HepG2 (cell line): ENCODE measurements around the gene FGF21. TPM values are rescaled to one million over a fixed set of nuclear protein-coding genes. Genes with fewer than 3 reads are reported as not detected.

ENCODE experiments used
- ATAC-seq: fragments of 200-7000 bp; cut with Tn5 transposase; 3 replicates; pipeline ENCODE4 v1.9.1; 2020; ENCODE audit warnings: mild to moderate bottlenecking, moderate library complexity
- BruUV-seq: library from RNA; stranded (reverse); fragments of 400-500 nt; replicated peaks from 2 replicates; lab custom pipeline; 2021; lab: Mats Ljungman, UMichigan
- CTCF ChIA-PET: fragments of 300-600 bp; formaldehyde crosslinking; extraction: SDS; loops from one replicate; lab custom pipeline; 2021; ENCODE audit warnings: low total read pairs, inconsistent platforms, low intra/inter-chr PET ratio; lab: Yijun Ruan, JAX
- POLR2A ChIA-PET: fragments of 350-600 bp; sonication (Branson Sonifier 250); formaldehyde crosslinking; loops from one replicate; lab custom pipeline; 2020; ENCODE audit warnings: antibody characterized with exemption, inconsistent platforms; lab: Yijun Ruan, JAX
- DNase-seq: peaks from one replicate; pipeline ENCODE4 v3.0.0-alpha.2; 2015; ENCODE audit warnings: low spot score
- FAIRE-seq: peaks from 3 replicates; lab custom pipeline; 2011; peaks lifted over from hg19 to GRCh38; lab: Jason Lieb, UNC
- H2AFZ ChIP-seq: one replicate; pipeline ENCODE4 v1.6.1; 2011; ENCODE audit warnings: low read length, inconsistent platforms
- H3K27ac ChIP-seq: fragments of 300-600 bp; 3 replicates; pipeline ENCODE4 v1.8.0; 2011; ENCODE audit warnings: mixed run types, mild to moderate bottlenecking, mixed read lengths, low read length, inconsistent platforms; ENCODE audit not compliant: insufficient read depth; ENCODE audit errors: extremely low read length
- H3K27me3 ChIP-seq, 2 experiments: fragments of 200-600 bp in 1 of 2; 2 replicates in 1 of 2; 3 replicates in 1 of 2; pipeline versions ENCODE4 v1.6.0 to v1.8.0; 2011; ENCODE audit warnings: low read length in 2 of 2, mild to moderate bottlenecking in 2 of 2, moderate library complexity in 2 of 2, inconsistent platforms in 1 of 2; ENCODE audit not compliant: insufficient read depth in 2 of 2, control insufficient read depth in 1 of 2
- H3K36me3 ChIP-seq, 2 experiments: fragments of 200-600 bp in 1 of 2; replicated peaks in 1 of 2; 2 replicates in 1 of 2; 3 replicates in 1 of 2; pipeline versions ENCODE4 v1.5.1 to v1.8.0; 2011; ENCODE audit warnings: low read length in 2 of 2, inconsistent platforms in 1 of 2; ENCODE audit not compliant: insufficient read depth in 2 of 2, control insufficient read depth in 1 of 2
- H3K4me1 ChIP-seq: 2 replicates; pipeline ENCODE4 v1.5.1; 2012; ENCODE audit warnings: low read length, inconsistent platforms; ENCODE audit not compliant: insufficient read depth
- H3K4me2 ChIP-seq: 2 replicates; pipeline ENCODE4 v1.6.0; 2011; ENCODE audit warnings: low read depth, low read length, inconsistent platforms
- H3K4me3 ChIP-seq, 3 experiments: fragments of 200-600 bp in 1 of 3; sonication (generic), shearing (Covaris generic) in 1 of 3; replicated peaks in 1 of 3; 2 replicates each; pipeline ENCODE4 v1.5.1; 2011 to 2016; ENCODE audit warnings: low read length in 3 of 3, inconsistent platforms in 2 of 3, low read depth in 2 of 3, mild to moderate bottlenecking in 2 of 3, control low read depth in 1 of 3, mixed read lengths in 1 of 3; ENCODE audit not compliant: insufficient read depth in 1 of 3
- H3K79me2 ChIP-seq: one replicate; pipeline ENCODE4 v1.6.1; 2011; ENCODE audit warnings: low read length, inconsistent platforms; ENCODE audit not compliant: insufficient read depth
- H3K9ac ChIP-seq: 2 replicates; pipeline ENCODE4 v1.6.0; 2011; ENCODE audit warnings: mild to moderate bottlenecking, low read depth, low read length, inconsistent platforms; ENCODE audit not compliant: insufficient read depth
- H3K9me3 ChIP-seq: 2 replicates; pipeline ENCODE4 v1.5.1; 2012; ENCODE audit warnings: mild to moderate bottlenecking, low read length
- H4K20me1 ChIP-seq: 2 replicates; pipeline ENCODE4 v1.6.0; 2011; ENCODE audit warnings: inconsistent platforms, mild to moderate bottlenecking, low read length, moderate library complexity; ENCODE audit not compliant: insufficient read depth
- ATF4 ChIP-seq, 2 experiments: fragments of 450-650 bp in 1 of 2; sonication (generic) in 1 of 2; formaldehyde crosslinking; IDR thresholded peaks; 2 replicates each; pipeline versions ENCODE4 v1.5.0 to v1.8.0; 2020 to 2022; ENCODE audit warnings: mild to moderate bottlenecking in 1 of 2, missing genetic modification reagents in 1 of 2
- BRD4 ChIP-seq: sonication (generic); formaldehyde crosslinking; IDR thresholded peaks from 2 replicates; pipeline ENCODE4 v1.4.0; 2020; ENCODE audit warnings: missing genetic modification reagents
- CEBPB ChIP-seq: IDR thresholded peaks from 2 replicates; pipeline ENCODE4 v1.6.1; 2011; ENCODE audit warnings: low read depth, low read length, improper control_type of control experiment, borderline replicate concordance
- FOXP1 ChIP-seq, 2 experiments: fragments of 450-650 bp in 1 of 2; IDR thresholded peaks; 2 replicates each; pipeline ENCODE4 v1.6.1; 2017 to 2018; ENCODE audit warnings: antibody characterized with exemption in 1 of 2
- HNF4A ChIP-seq: sonication (generic); formaldehyde crosslinking; IDR thresholded peaks from 2 replicates; pipeline ENCODE4 v1.4.0; 2020; ENCODE audit warnings: missing genetic modification reagents
- MAFG ChIP-seq: sonication (generic); formaldehyde crosslinking; IDR thresholded peaks from 2 replicates; pipeline ENCODE4 v1.5.1; 2020; ENCODE audit warnings: mild to moderate bottlenecking, missing genetic modification reagents
- MEF2D ChIP-seq: sonication (generic); formaldehyde crosslinking; IDR thresholded peaks from 2 replicates; pipeline ENCODE4 v1.5.1; 2020; ENCODE audit warnings: mild to moderate bottlenecking, missing genetic modification reagents
- NCOA5 ChIP-seq: sonication (generic); formaldehyde crosslinking; IDR thresholded peaks from 2 replicates; pipeline ENCODE4 v1.4.0; 2020; ENCODE audit warnings: missing genetic modification reagents
- PPARG ChIP-seq: conservative IDR thresholded peaks from 2 replicates; pipeline ENCODE4 v1.6.1; 2016; ENCODE audit warnings: missing biosample characterization, missing genetic modification reagents
- SOX5 ChIP-seq: IDR thresholded peaks from 2 replicates; pipeline ENCODE4 v1.6.1; 2016; ENCODE audit warnings: borderline replicate concordance
- TBX2 ChIP-seq: sonication (generic); formaldehyde crosslinking; IDR thresholded peaks from 2 replicates; pipeline ENCODE4 v1.5.0; 2020; ENCODE audit warnings: missing genetic modification reagents, mild to moderate bottlenecking, borderline replicate concordance
- TFE3 ChIP-seq: IDR thresholded peaks from 2 replicates; pipeline ENCODE4 v1.6.1; 2016
- ZBTB43 ChIP-seq: sonication (generic); formaldehyde crosslinking; conservative IDR thresholded peaks from 2 replicates; pipeline ENCODE4 v1.4.0; 2020; ENCODE audit warnings: missing genetic modification reagents
- ZBTB49 ChIP-seq: sonication (generic); formaldehyde crosslinking; IDR thresholded peaks from 2 replicates; pipeline ENCODE4 v1.4.0; 2020; ENCODE audit warnings: missing genetic modification reagents, borderline replicate concordance
- ZNF331 ChIP-seq: sonication (generic); formaldehyde crosslinking; IDR thresholded peaks from 2 replicates; pipeline ENCODE4 v1.4.0; 2020; ENCODE audit warnings: missing genetic modification reagents
- ZNF879 ChIP-seq: sonication (generic); formaldehyde crosslinking; IDR thresholded peaks from 2 replicates; pipeline ENCODE4 v1.8.1; 2023; ENCODE audit warnings: missing genetic modification reagents
- WGBS: methylation state at CpG from one replicate; pipeline ENCODE4 v1.1.6; 2017; ENCODE audit warnings: low lambda C conversion rate; 5-methylcytosine and 5-hydroxymethylcytosine counted together
- in situ Hi-C: cut with HindIII; loops from 2 replicates; pipeline ENCODE4 v1.10.0; 2017; ENCODE audit warnings: low pct_unique_long_range_greater_than_20kb; ENCODE audit not compliant: extremely low pct_ligation_motif_present
- intact Hi-C: fragments of 100-400 bp; cut with micrococcal nuclease; formaldehyde crosslinking; loops from one replicate; pipeline ENCODE4 v1.10.0; 2022; ENCODE audit not compliant: unreplicated experiment
- polyA plus RNA-seq, 8 experiments: library from polyadenylated mRNA; depleted of rRNA in 3 of 8; stranded (reverse) in 7 of 8; unstranded in 1 of 8; fragments of >200 nt; fragmentation: Illumina TruSeq in 4 of 8; extraction: Trizol in 4 of 8; gene quantifications; 2 replicates each; pipeline versions ENCODE4 v1.2.1 to v1.2.3, GENCODE V29; 2011 to 2016; ENCODE audit warnings: low read depth in 4 of 8, missing spikeins in 1 of 8, mixed read lengths in 1 of 8; ENCODE audit not compliant: insufficient read depth in 1 of 8
- total RNA-seq, 5 experiments: library from RNA; depleted of rRNA; stranded (reverse); fragments of >200 nt; fragmentation: Illumina TruSeq; extraction: Trizol; gene quantifications; 2 replicates each; pipeline ENCODE4 v1.2.3, GENCODE V29; 2016; ENCODE audit warnings: low read depth in 1 of 5

Gene FGF21
- total and polyA plus RNA-seq, 2 of the 13 experiments (the other 11 are each of a cell fraction or from before 2014, with no cell fraction given), result 0.17 TPM; not detected in 1

- Histone ChIP-seq H3K4me3 (peak overlapping the region in 1 of 3 experiments; percentile 18; a peak in 1 of 6 replicates), H2AFZ (no peak overlapping the region), H3K36me3 (no peaks in the 10 kb centered on the region), H3K9me3 (no peaks in the 10 kb centered on the region), H3K27ac (no peak overlapping the region), H3K9ac (no peak overlapping the region), H4K20me1 (no peaks in the 10 kb centered on the region), H3K4me2 (peak overlapping the region; percentile 51), H3K79me2 (no peaks in the 10 kb centered on the region), H3K27me3 (no peaks in the 10 kb centered on the region), H3K4me1 (peaks cover 59% of the 10 kb centered on the region)
- POLR2A ChIA-PET, result interaction anchor here (0.8 to 3.1 kb wide), 9 partner anchors 10 to 150 kb away, joined by 3 to 30 read pairs (median 6); partner anchors contain the start of gene RPL18
- ATAC-seq (no peak; the same call in 2 of the 3 replicates), DNase-seq (peak; percentile 72), FAIRE-seq (peak; percentile 65)
- BruUV-seq, result no TSS peak
- intact Hi-C loops (no loop called here), in situ Hi-C loops (no loop called here)
- CTCF ChIA-PET, result no interaction called here
- WGBS, result 14% methylated on average over 11 of the region's 11 CpGs
- TF ChIP-seq ZNF331 (CRISPR knock-in tag), result no peak
- no peak for TF ChIP-seq TBX2 (CRISPR knock-in tag)
- no peak for TF ChIP-seq BRD4 (CRISPR knock-in tag)
- TF ChIP-seq ZNF879 (CRISPR knock-in tag), result no peak
- TF ChIP-seq HNF4A (CRISPR knock-in tag), result peak; percentile 13; the same call in 1 of the 2 replicates
- TF ChIP-seq PPARG (CRISPR knock-in tag), result no peak
- TF ChIP-seq MAFG (CRISPR knock-in tag), result no peak
- peak; percentile 45; the same call in 1 of the 2 replicates for TF ChIP-seq TFE3
- TF ChIP-seq CEBPB, result peak; percentile 68
- no peak for TF ChIP-seq NCOA5 (CRISPR knock-in tag)
- TF ChIP-seq MEF2D, result peak; percentile 51; the same call in 1 of the 2 replicates
- TF ChIP-seq FOXP1 (IDR thresholded peaks at IDR 0.05), result no peak
- peak; percentile 54; the same call in 1 of the 2 replicates for TF ChIP-seq FOXP1 (CRISPR knock-in tag; IDR thresholded peaks at IDR 0.05)
- TF ChIP-seq ZBTB43, result 0 out of 2 replicates have a peak, but pooled peaks have one; percentile 25
- TF ChIP-seq ZBTB49 (CRISPR knock-in tag), result no peak
- peak; percentile 39; the same call in 1 of the 2 replicates for TF ChIP-seq SOX5 (CRISPR knock-in tag)
- 0 out of 4 replicates have a peak, but pooled peaks of 1 of the 2 experiments have one; percentile 40 for TF ChIP-seq ATF4 (CRISPR knock-in tag; IDR thresholded peaks at IDR 0.05)
Observed at GRCh38 chr19:48768994-48769713, 13.8 kb downstream of the FGF21 start.
